ENCODE results near the gene SMIM43.

Gene SMIM43

GRCh38 chr4:121783210-121783609 lies 18.2 kb upstream of the SMIM43 start:
- WGBS, 2 experiments (ENCODE audit: insufficient coverage in 2 of 2) = 83% methylated on average over 1 of the region's 1 CpG; no CpG with 5 or more reads in 1 of the 2 experiments
- no peak overlapping the region for H3K4me3 ChIP-seq (ENCODE audit: extremely low read depth, insufficient read depth, low read length, poor library complexity, severe bottlenecking)
- no peaks in the 10 kb centered on the region for H3K4me1 ChIP-seq (ENCODE audit: control insufficient read depth, insufficient read depth, low read length, poor library complexity, severe bottlenecking)
- no peaks in the 10 kb centered on the region for H3K36me3 ChIP-seq (ENCODE audit: control insufficient read depth, insufficient read depth, low read length)
- no peaks in the 10 kb centered on the region for H3K9me3 ChIP-seq (ENCODE audit: control insufficient read depth, low read length)
- H3K27ac ChIP-seq (ENCODE audit: low read depth, low read length, severe bottlenecking) = no peak overlapping the region

- H3K27ac ChIP-seq (ENCODE audit: low read depth, low read length, severe bottlenecking) = no peak overlapping the region
- no peak overlapping the region for H3K4me3 ChIP-seq (ENCODE audit: extremely low read depth, insufficient read depth, low read length, poor library complexity, severe bottlenecking)
- 100% methylated on average over 2 to 3 of the region's 8 CpGs for WGBS, 2 experiments (ENCODE audit: insufficient coverage in 2 of 2)
- no peaks in the 10 kb centered on the region for H3K4me1 ChIP-seq (ENCODE audit: control insufficient read depth, insufficient read depth, low read length, poor library complexity, severe bottlenecking)
- H3K9me3 ChIP-seq (ENCODE audit: control insufficient read depth, low read length) = no peaks in the 10 kb centered on the region
- H3K36me3 ChIP-seq (ENCODE audit: control insufficient read depth, insufficient read depth, low read length) = no peaks in the 10 kb centered on the region
These were observed 14.1 kb upstream of the SMIM43 start for GRCh38 chr4:121778991-121779628.

GRCh38 chr4:121777625-121778024 lies 12.7 kb upstream of the SMIM43 start:
- no peak overlapping the region for H3K4me3 ChIP-seq (ENCODE audit: extremely low read depth, insufficient read depth, low read length, poor library complexity, severe bottlenecking)
- H3K4me1 ChIP-seq (ENCODE audit: control insufficient read depth, insufficient read depth, low read length, poor library complexity, severe bottlenecking) = no peaks in the 10 kb centered on the region
- H3K9me3 ChIP-seq (ENCODE audit: control insufficient read depth, low read length) = no peaks in the 10 kb centered on the region
- no peaks in the 10 kb centered on the region for H3K36me3 ChIP-seq (ENCODE audit: control insufficient read depth, insufficient read depth, low read length)
- WGBS, 2 experiments (ENCODE audit: insufficient coverage in 2 of 2) = 92 to 100% methylated on average over 1 of the region's 3 CpGs
- no peak overlapping the region for H3K27ac ChIP-seq (ENCODE audit: low read depth, low read length, severe bottlenecking)

DNA sequence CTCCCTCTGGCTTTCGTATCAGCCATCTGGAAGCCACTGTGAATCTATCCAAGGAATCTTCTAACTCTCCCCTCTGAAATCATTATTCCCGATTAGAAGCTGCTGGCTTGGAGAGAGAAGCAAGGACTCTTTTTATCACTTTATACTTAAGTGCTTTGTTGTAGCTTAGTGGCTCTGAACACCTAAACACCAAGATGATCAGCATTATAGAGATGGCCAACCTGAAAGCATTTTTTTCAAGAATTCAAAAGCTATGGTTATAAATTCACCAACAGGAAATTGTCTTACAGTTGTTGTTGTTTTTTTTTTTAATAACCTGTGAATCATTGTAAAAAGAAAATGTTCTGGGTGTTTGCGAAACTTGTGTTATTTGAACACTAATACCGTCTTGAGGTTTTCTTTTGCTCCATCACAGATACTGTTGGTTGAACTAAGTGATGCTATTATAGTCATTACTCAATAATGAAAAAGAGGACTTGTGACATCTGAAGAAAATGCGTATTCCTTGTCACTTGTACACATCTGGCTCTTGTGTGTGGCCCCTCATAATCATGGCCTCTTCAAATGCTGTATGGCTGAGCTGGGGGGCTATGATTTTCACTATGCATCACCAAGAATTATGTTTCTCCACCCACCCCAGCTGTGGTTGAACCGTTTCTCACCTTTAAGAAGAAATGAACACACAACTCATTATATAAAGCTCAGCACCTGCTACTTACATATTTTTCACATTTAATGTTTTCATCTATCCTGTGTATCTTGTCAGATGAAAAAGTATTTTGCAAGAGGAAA lies 11.8 kb upstream of the SMIM43 start:
- 86% methylated on average over 1 of the region's 6 CpGs; no CpG with 5 or more reads in 1 of the 2 experiments for WGBS, 2 experiments (ENCODE audit: insufficient coverage in 2 of 2)
- H3K9me3 ChIP-seq (ENCODE audit: control insufficient read depth, low read length) = no peaks in the 10 kb centered on the region
- H3K4me3 ChIP-seq (ENCODE audit: extremely low read depth, insufficient read depth, low read length, poor library complexity, severe bottlenecking) = no peak overlapping the region

DNA sequence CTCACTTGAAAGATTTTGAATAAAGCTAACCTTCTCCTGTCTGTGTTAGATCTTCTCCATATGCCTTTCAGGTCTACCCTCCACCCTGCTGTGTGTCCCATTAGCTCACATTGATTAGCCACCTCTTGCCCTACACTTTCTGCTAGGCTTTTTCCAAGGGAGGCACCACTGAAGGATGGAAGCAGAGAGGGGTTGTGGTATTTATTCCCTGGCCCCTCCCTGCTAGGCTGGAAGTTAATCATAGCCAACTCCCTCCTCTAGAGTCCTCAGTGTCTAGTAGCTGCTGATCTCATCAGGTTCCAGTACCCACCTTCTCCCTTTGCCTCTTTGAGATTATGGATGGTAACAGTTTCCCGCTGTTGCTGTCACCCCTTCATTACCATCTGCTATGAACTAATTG lies 8.9 kb upstream of the SMIM43 start:
- Histone ChIP-seq H3K36me3 (ENCODE audit: control insufficient read depth, insufficient read depth, low read length) (no peaks in the 10 kb centered on the region), H3K27ac (ENCODE audit: low read depth, low read length, severe bottlenecking) (no peak overlapping the region), H3K4me1 (ENCODE audit: control insufficient read depth, insufficient read depth, low read length, poor library complexity, severe bottlenecking) (no peaks in the 10 kb centered on the region), H3K4me3 (ENCODE audit: extremely low read depth, insufficient read depth, low read length, poor library complexity, severe bottlenecking) (no peak overlapping the region), H3K9me3 (ENCODE audit: control insufficient read depth, low read length) (no peaks in the 10 kb centered on the region)
- WGBS, 2 experiments (ENCODE audit: insufficient coverage in 2 of 2) = no CpG with 5 or more reads among the region's 1 CpG

More for the DNA sequence above, 11.8 kb upstream of the SMIM43 start:
- Histone ChIP-seq H3K27ac (ENCODE audit: low read depth, low read length, severe bottlenecking) (no peak overlapping the region), H3K36me3 (ENCODE audit: control insufficient read depth, insufficient read depth, low read length) (no peaks in the 10 kb centered on the region), H3K4me1 (ENCODE audit: control insufficient read depth, insufficient read depth, low read length, poor library complexity, severe bottlenecking) (no peaks in the 10 kb centered on the region)

GRCh38 chr4:121771869-121772268 lies 6.9 kb upstream of the SMIM43 start:
- Histone ChIP-seq H3K36me3 (ENCODE audit: control insufficient read depth, insufficient read depth, low read length) (no peaks in the 10 kb centered on the region), H3K4me1 (ENCODE audit: control insufficient read depth, insufficient read depth, low read length, poor library complexity, severe bottlenecking) (no peaks in the 10 kb centered on the region), H3K9me3 (ENCODE audit: control insufficient read depth, low read length) (no peaks in the 10 kb centered on the region), H3K4me3 (ENCODE audit: extremely low read depth, insufficient read depth, low read length, poor library complexity, severe bottlenecking) (no peak overlapping the region), H3K27ac (ENCODE audit: low read depth, low read length, severe bottlenecking) (no peak overlapping the region)
- WGBS, 2 experiments (ENCODE audit: insufficient coverage in 2 of 2) = no CpG with 5 or more reads among the region's 1 CpG

GRCh38 chr4:121769341-121769740 lies 4.4 kb upstream of the SMIM43 start:
- no peak overlapping the region for H3K27ac ChIP-seq (ENCODE audit: low read depth, low read length, severe bottlenecking)
- no peaks in the 10 kb centered on the region for H3K36me3 ChIP-seq (ENCODE audit: control insufficient read depth, insufficient read depth, low read length)
- H3K4me1 ChIP-seq (ENCODE audit: control insufficient read depth, insufficient read depth, low read length, poor library complexity, severe bottlenecking) = no peaks in the 10 kb centered on the region
- no peak overlapping the region for H3K4me3 ChIP-seq (ENCODE audit: extremely low read depth, insufficient read depth, low read length, poor library complexity, severe bottlenecking)
- no peaks in the 10 kb centered on the region for H3K9me3 ChIP-seq (ENCODE audit: control insufficient read depth, low read length)
- 100% methylated on average over 1 of the region's 2 CpGs; no CpG with 5 or more reads in 1 of the 2 experiments for whole genome bisulfite sequencing, 2 experiments (ENCODE audit: insufficient coverage in 2 of 2)

GRCh38 chr4:121767166-121767565 lies 2.2 kb upstream of the SMIM43 start:
- 93 to 100% methylated on average over 1 to 2 of the region's 4 CpGs for WGBS, 2 experiments (ENCODE audit: insufficient coverage in 2 of 2)
- no peaks in the 10 kb centered on the region for H3K9me3 ChIP-seq (ENCODE audit: control insufficient read depth, low read length)
- H3K4me1 ChIP-seq (ENCODE audit: control insufficient read depth, insufficient read depth, low read length, poor library complexity, severe bottlenecking) = no peaks in the 10 kb centered on the region
- H3K36me3 ChIP-seq (ENCODE audit: control insufficient read depth, insufficient read depth, low read length) = no peaks in the 10 kb centered on the region
- H3K4me3 ChIP-seq (ENCODE audit: extremely low read depth, insufficient read depth, low read length, poor library complexity, severe bottlenecking) = no peak overlapping the region
- no peak overlapping the region for H3K27ac ChIP-seq (ENCODE audit: low read depth, low read length, severe bottlenecking)

GRCh38 chr4:121765971-121766538 lies 1.1 kb upstream of the SMIM43 start:
- H3K27ac ChIP-seq (ENCODE audit: low read depth, low read length, severe bottlenecking) = no peak overlapping the region
- WGBS, 2 experiments (ENCODE audit: insufficient coverage in 2 of 2) = 56 to 67% methylated on average over 5 to 8 of the region's 9 CpGs
- no peaks in the 10 kb centered on the region for H3K4me1 ChIP-seq (ENCODE audit: control insufficient read depth, insufficient read depth, low read length, poor library complexity, severe bottlenecking)
- no peaks in the 10 kb centered on the region for H3K36me3 ChIP-seq (ENCODE audit: control insufficient read depth, insufficient read depth, low read length)
- no peaks in the 10 kb centered on the region for H3K9me3 ChIP-seq (ENCODE audit: control insufficient read depth, low read length)
- H3K4me3 ChIP-seq (ENCODE audit: extremely low read depth, insufficient read depth, low read length, poor library complexity, severe bottlenecking) = no peak overlapping the region

GRCh38 chr4:121765368-121765705 lies 373 bp upstream of the SMIM43 start:
- Histone ChIP-seq H3K4me3 (ENCODE audit: extremely low read depth, insufficient read depth, low read length, poor library complexity, severe bottlenecking) (peak overlapping the region; percentile 45), H3K27ac (ENCODE audit: low read depth, low read length, severe bottlenecking) (no peak overlapping the region), H3K9me3 (ENCODE audit: control insufficient read depth, low read length) (no peaks in the 10 kb centered on the region), H3K4me1 (ENCODE audit: control insufficient read depth, insufficient read depth, low read length, poor library complexity, severe bottlenecking) (no peaks in the 10 kb centered on the region), H3K36me3 (ENCODE audit: control insufficient read depth, insufficient read depth, low read length) (no peaks in the 10 kb centered on the region)
- 2 to 23% methylated on average over 3 to 8 of the region's 16 CpGs for WGBS, 2 experiments (ENCODE audit: insufficient coverage in 2 of 2)

DNA sequence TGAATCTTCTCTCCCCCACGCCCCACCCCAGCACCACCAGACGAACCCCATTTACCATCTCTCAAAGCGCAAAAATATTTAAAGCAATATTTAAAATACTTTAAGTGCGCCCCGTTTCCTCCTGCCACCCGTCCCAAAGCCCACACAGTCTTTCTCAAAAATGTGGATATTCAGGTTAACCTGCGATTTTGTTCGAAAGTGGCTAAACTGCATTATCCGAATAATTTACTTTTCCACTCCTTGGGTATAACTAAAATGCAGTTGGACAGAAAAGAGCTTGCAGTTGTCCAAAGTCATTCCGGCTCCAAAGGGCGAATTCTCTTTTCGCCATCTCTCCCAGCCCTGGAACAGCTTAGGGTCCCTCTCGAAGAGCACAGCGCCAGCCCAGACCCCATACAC lies 662 bp downstream of the SMIM43 start:
- Histone ChIP-seq H3K4me3 (ENCODE audit: extremely low read depth, insufficient read depth, low read length, poor library complexity, severe bottlenecking) (peak overlapping the region; percentile 45), H3K9me3 (ENCODE audit: control insufficient read depth, low read length) (no peaks in the 10 kb centered on the region), H3K4me1 (ENCODE audit: control insufficient read depth, insufficient read depth, low read length, poor library complexity, severe bottlenecking) (no peaks in the 10 kb centered on the region), H3K27ac (ENCODE audit: low read depth, low read length, severe bottlenecking) (no peak overlapping the region), H3K36me3 (ENCODE audit: control insufficient read depth, insufficient read depth, low read length) (no peaks in the 10 kb centered on the region)
- WGBS, 2 experiments (ENCODE audit: insufficient coverage in 2 of 2) = 20 to 31% methylated on average over 7 to 10 of the region's 14 CpGs

Data from mesodermal cell (in vitro differentiated cells).